ENCODE data around the gene DCC.

- TF ChIP-seq CTCF (conservative IDR thresholded peaks at IDR 0.05; ENCODE audit: low read length) (no peak), EZH2phosphoT487 (IDR thresholded peaks at IDR 0.05; ENCODE audit: borderline replicate concordance) (no peak)
Observed at GRCh38 chr18:52738946-52739345, 398.9 kb downstream of the DCC start.

Measured in Loucy (cell line).